HG03280 (cell line): ENCODE data around the gene PTPRJ.
"Not testable (repeated sequence)": the region's sequence is repeated elsewhere in the genome, so short reads cannot be mapped to it uniquely, and the experiment has no call there.

Experiments
- ATAC-seq: cut with Tn5 transposase; IDR thresholded peaks from one replicate; pipeline ENCODE4 v1.9.1; 2021; ENCODE audit warnings: mild to moderate bottlenecking, moderate library complexity; ENCODE audit not compliant: unreplicated experiment

The PTPRJ gene

GRCh38 chr11:47980088-47980906, at the start of gene PTPRJ:
Gene PTPRJ, plus strand, starts transcription at chr11:47980559. Its CDS starts 354 bp downstream, at chr11:47980913.
- ATAC-seq, result peak; percentile 49

GRCh38 chr11:47932544-47932943, 47.8 kb upstream of the PTPRJ start:
- ATAC-seq, result no peak

GRCh38 chr11:47933797-47934196, 46.6 kb upstream of the PTPRJ start:
- not testable (repeated sequence) for ATAC-seq

- no peak for ATAC-seq
Measured at GRCh38 chr11:47938791-47939560, 41.4 kb upstream of the PTPRJ start.

- ATAC-seq, result no peak
Measured at GRCh38 chr11:47940904-47941649, 39.3 kb upstream of the PTPRJ start.

GRCh38 chr11:47941907-47942558, 38.3 kb upstream of the PTPRJ start:
- ATAC-seq, result no peak

GRCh38 chr11:47943721-47944586, 36.4 kb upstream of the PTPRJ start:
- ATAC-seq, result no peak

GRCh38 chr11:47944632-47945031, 35.7 kb upstream of the PTPRJ start:
- no peak for ATAC-seq

- ATAC-seq, result no peak
Measured at GRCh38 chr11:47946682-47947559, 33.4 kb upstream of the PTPRJ start.

- ATAC-seq, result no peak
Measured at GRCh38 chr11:47948137-47948536, 32.2 kb upstream of the PTPRJ start.

- ATAC-seq, result not testable (repeated sequence)
Measured at GRCh38 chr11:47949001-47949675, 31.2 kb upstream of the PTPRJ start.

GRCh38 chr11:47950396-47950795, 30.0 kb upstream of the PTPRJ start:
- ATAC-seq, result no peak

- not testable (repeated sequence) for ATAC-seq
Measured at GRCh38 chr11:47951504-47951903, 28.9 kb upstream of the PTPRJ start.

GRCh38 chr11:47955061-47955755, 25.2 kb upstream of the PTPRJ start:
- ATAC-seq, result no peak

- ATAC-seq, result no peak
Measured at GRCh38 chr11:47960015-47960414, 20.3 kb upstream of the PTPRJ start.

GRCh38 chr11:47961383-47961782, 19.0 kb upstream of the PTPRJ start:
- ATAC-seq, result no peak

GRCh38 chr11:47964546-47964945, 15.8 kb upstream of the PTPRJ start:
- no peak for ATAC-seq
